ENCODE measurements around the gene SEMA7A.
"Not testable (repeated sequence)": the region's sequence is repeated elsewhere in the genome, so short reads cannot be mapped to it uniquely, and the experiment has no call there.

GRCh38 chr15:74359376-74359775, 74.4 kb downstream of the SEMA7A start:
- not testable (repeated sequence) for TF ChIP-seq CTCF (IDR thresholded peaks at IDR 0.05; ENCODE audit: low read depth, low read length, poor library complexity, severe bottlenecking); EZH2phosphoT487 (IDR thresholded peaks at IDR 0.05; ENCODE audit: borderline replicate concordance, low read length)
